Inferior parietal cortex (tissue), 1 donor: ENCODE data around the gene CACNA1B.
"Not testable (repeated sequence)": the region's sequence is repeated elsewhere in the genome, so short reads cannot be mapped to it uniquely, and the experiment has no call there.

Experiments used
- DNase-seq: peaks from one replicate; pipeline ENCODE4 v3.0.0-alpha.2; 2016; ENCODE audit errors: extremely low spot score

Gene CACNA1B

DNA sequence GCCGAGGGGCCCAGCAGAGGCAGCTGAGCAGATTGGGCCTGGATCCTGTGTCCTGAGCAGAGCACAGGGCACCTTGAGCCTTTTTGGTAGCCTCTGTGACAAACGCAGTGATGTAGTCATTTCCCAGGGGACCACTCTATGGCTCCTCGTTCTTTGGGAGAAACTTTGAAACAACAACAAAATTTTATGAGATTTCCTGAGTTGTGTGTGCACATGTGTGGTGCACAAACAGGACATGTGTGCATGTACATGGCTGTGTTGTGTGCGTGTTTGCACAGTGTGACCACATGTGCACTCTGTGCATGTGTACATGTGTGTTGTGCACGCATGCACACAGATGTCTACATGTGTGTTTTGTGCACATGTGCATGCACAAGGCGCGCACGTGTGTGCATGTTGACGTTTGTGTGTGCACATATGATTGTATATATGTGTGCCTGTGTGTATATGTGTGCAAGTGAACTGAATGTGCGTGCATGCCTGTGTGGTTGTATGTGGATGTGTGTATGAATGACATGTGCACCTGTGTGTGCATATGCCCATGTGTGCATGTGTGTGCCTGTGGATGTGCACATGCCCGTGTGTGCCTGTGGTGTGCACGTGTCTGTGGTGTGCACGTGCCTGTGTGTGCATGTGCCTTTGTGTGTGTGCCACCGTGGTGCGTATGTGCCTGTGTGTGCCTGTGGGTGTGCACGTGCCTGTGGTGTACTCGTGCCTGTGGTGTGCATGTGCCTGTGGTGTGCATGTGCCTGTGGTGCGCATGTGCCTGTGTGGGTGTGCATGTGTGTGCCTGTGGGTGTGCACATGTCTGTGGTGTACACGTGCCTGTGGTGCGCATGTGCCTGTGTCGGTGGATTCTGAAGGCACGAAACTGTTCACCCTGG is 221.6 kb downstream of the CACNA1B start:
- no peak for DNase-seq

DNA sequence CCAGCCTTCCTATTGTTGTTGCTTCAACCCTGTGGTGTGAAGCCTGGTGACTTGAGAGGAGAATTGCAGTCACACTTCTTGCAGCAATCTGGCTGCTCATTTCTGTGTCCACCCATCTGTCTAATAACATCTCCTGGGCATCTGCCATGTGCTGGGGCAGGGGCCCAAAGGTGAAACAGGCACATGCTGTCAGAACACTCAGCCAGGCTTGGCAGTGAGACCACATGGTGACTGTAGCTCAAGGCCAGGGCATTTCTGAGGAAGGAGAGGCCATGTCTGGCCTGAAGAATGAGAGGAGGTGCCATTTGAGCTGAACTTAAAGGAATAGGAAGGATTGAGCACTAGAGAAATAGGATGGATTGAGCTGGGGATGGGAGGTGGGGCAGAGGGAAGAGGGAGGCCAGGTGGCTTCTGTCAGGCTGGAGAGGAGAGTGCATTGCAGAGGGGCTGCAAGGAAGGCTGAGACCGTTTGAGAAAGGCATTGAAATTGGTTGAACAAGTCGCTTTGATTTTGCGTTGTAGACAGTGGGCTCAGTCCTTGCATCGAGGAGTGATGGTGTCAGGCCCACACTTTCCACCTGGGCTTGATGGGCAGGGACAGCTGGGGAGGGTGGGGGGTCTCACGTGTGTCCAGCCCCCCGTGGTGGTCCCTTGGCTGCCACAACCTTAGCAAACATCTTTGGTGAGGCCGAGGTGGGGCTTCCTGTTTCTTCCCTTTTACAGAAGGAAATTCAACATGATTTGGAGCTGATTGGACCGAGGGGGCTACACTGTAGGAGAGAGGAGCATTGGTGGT is 222.4 kb downstream of the CACNA1B start:
- DNase-seq = no peak

DNA sequence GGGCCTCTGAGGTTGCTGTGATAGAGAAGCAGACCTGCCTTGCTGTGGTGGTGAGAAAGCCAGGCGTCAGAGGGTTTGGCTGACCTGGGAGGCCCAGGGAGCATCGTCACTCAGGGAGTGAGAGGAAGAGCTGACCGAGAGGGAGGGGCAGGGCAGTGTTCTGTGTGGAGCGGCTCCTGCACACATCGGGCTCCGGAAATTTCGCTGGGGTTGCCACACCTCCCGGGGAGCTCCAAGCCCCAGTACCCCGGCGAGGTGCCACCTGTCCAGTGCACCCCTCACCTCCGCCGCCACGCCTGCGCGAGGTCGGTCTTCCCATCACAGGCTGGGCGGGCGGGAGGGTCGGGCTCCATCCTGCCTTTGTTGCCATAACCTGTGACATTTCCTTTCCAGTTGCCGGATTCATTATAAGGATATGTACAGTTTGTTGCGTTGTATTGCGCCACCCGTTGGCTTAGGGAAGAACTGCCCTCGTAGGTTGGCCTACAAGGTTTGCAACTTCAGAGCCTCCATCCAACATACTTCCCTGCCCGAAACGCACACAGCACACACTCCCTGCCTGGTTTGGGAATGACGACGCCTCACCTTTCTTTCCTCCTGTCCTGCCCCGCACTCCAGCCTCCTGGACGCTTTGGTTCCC is 223.2 kb downstream of the CACNA1B start:
- no peak for DNase-seq

DNA sequence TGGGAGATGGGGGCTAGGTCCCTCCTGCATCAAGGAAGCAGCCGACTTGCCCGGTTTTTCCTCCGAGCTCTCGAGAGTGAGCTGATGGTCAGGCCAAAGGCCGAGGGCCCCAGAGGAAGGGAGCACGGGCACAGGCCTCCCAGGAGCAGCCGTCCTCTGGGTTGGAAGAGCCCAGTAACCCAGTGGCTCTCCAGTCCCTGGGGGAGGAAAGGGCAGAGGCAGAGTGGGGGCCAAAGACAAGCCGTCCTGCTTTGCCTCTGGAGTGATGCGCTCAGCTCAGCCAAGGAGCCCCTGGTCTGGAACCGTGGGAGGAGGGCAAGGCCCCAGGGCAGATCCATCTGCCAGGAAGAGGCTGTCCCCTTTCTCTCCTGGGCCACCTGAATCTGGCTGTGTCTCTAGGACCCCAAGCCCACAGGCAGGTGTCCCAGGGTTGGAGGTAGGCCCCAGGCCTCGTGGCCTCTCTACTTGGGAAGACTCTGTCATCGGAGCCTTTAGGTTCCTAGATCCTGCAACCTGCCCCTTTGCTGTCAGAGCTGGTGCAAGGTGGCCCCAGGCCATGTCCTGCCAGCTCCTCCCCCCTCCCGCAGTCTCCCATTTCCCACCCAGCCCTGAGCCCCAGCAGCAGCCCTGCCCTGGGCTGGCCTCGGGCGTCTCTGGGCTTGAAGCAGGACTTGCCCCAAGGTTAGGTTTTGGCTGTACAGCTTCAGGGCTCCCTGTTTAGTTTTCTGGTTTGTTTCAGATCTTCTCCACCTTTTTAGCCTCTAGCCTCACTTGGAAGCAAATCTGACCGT is 224.1 kb downstream of the CACNA1B start:
- no peak for DNase-seq

DNA sequence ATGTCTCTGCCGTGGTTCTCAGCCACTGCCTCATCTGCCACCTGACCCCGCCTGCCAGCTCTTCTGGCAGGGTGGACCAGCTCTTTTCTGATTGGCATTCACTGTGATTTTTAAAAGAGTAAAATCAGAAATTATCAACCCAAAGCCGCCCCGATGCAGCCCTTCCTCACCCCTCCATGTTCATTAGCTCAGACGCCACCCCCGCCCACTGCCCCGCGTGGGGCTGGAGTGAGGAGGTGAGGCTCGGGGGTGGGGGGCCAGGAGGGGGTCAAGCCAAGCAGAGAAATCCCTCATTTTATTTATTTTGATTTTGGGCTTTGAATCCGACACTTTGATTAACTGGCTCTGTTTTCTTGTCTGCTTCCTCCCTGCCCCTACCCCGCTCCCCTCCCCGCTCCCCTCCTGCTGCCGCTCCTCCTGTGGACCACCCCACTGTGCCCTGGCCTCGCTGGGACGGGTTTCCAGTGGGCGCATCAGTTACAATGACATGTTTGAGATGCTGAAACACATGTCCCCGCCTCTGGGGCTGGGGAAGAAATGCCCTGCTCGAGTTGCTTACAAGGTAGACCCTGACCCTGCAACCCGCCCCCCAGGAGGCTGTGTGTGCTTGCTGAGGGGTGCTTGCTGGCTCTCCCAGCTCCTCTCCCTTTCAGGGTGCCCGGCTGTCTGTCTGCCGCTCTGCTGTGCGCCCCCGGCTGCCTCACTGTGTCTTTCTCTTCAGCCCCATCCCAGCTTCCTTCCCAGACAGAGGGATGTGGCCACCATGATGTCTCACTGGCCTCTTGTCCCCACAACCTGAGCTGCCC is 224.9 kb downstream of the CACNA1B start:
- no peak for DNase-seq

DNA sequence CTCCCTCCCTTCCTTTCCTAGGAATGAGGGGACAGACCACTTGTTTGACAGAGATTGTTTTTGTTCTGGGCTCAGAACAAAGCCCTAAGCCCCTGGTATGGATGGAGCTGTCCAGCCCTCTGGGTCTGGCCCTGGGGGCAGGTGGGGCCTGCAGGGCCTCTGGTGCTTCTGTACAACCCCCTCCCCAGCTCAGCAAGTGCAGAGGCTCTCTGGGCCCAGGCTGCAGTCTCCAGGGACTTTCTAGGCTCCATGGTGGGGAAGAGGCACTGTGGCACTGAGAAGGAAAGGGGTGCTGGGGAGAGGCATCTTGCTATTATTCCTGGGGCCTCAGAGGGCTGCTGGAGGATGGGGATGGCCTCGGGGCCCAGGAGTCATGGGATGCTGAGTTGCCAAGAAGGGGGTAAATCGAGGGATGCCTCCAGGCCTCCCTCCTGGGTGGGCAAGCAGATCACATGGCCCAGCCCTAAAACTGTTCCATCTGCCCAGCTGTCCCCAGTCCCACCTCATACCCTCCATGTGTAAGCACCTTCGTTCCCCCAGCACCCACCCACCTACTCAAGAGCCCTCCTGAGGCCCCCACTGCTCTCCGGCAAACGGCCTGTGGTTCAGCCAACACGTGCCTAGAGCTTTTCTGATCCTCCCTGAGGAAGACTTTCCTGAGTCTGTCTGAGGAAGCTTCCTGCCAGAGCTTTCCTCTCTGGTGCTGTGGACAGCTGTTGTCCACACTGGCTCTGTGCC is 225.7 kb downstream of the CACNA1B start:
- no peak for DNase-seq

DNA sequence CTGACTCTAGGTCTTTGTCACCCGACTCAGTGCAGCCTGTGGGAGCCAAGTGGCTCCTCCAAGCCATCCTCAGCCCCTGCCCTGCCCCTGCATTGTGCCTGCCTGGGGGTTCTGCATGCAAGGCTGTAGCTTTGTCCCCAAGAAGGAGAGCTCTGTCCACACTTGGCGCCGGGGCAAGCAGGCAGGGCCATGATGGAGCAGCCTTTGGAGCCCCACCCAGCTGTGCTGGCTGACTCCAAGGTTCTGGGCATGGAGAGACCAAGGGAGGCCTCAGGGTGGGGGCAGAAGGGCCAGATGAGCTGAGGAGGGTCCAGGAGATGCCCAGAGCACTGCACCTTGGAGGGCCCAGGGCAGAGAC is 226.2 kb downstream of the CACNA1B start:
- no peak for DNase-seq

DNA sequence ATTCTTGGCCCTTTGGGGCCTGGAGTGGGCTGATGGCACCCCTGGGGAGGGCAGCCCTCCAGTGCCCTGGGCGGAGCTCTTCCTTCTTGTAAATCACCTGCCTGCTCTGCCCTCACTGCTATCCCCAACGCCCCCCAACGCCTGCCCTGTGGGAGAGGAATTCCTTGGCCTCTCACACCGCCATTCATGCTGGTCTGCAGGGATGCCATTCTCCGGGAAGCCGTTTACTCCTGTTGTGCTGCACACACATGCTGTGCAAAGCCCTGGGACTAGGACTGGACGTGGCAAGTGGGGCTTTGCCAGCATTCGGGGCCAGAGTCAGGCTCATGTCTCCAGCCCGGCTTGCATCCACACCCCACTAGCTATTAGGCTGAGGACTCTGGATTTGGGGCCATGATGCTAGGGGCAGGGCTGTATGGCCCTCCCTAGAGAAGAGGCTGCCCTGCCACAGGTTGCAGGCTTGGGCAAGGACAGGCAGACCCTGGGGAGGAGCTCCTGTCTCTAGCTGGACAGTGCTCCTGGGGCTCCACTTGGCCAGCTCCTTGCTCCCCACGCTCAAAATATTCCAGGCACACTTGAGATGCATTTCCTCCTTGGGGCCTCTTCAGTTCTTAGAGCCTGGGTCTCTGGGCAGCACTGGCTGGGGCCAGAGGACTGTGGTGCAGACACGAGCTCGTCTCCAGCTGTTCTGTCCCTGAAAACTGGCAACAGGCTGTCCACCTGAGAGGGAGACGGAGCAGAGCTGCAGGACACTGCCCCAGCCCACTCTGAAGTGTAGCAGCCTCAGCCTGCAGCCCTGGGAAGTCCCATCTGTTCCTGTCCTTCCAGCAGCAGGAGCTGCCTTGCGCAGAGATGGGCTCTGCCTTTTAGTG is 226.9 kb downstream of the CACNA1B start:
- DNase-seq = no peak

DNA sequence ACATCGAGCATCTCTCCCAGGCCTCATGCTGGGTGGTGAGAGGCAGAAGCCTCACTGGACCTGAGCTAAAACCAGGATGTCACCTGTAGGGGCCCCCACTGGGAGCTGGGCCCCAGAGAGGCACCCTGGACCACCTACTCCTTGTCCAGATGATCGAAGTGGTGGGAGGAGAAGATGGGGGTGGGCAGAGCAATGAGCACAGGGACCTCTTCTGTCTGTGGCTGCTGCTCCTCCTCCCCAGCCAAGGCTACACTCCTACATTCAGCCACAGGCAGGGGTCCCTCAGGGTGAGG is 227.5 kb downstream of the CACNA1B start:
- no peak for DNase-seq

DNA sequence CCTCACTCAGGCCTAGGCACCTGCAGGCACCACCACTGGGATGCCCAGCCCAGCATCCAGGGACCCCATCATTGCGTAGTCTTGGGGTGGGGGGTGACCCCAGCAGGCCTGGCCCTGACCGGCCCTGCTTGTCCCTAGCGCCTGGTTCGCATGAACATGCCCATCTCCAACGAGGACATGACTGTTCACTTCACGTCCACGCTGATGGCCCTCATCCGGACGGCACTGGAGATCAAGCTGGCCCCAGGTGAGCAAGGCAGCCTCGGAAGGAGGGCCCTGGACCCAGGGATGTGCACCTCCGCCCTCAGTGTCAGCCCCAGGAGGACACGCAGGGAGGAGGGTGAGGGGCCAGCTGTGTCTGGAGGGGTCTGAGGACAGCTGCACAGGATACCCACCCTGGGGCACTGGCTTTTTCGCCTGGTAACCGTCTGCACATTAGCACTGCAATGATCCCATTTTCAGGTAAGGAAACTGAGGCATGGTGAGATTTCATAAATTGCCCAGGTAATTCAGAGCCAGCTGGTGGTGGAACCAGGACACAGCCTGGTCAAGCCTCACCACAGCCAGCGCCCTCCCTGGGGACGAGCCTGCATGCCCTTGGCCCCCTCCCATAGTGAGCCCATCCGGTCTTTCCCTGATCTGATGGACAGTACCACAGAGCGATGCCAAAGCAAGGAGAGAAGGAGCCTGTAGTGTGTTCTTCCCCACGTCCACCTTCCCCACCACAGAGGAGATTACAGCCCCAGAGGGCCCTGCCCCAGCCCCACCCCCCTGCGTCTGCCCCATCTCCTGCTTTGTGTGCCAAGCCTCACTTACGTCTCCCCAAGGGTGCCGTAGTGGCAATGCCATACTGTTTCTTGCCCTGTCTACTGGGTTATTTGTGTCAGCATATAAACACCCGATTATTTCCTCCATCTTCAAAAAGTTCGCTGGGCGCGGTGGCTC is 228.3 kb downstream of the CACNA1B start:
- no peak for DNase-seq

DNA sequence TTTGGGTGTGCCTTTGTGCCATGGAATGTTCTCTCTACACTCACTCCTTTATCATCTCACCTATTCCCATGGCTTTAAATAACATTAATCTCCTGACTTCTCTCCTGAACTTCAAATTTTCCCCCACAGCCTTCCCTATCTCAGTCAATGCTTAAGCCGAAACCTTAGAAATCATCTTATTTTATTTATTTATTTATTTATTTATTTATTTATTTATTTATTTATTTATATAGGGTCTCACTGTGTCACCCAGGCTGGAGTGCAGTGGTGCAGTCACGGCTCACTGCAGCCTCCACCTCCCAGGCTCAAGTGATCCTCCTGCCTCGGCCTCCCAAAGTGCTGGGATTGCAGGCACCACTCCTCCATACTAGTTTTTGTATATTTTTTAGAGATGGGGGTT is 229.5 kb downstream of the CACNA1B start:
- DNase-seq = not testable (repeated sequence)

DNA sequence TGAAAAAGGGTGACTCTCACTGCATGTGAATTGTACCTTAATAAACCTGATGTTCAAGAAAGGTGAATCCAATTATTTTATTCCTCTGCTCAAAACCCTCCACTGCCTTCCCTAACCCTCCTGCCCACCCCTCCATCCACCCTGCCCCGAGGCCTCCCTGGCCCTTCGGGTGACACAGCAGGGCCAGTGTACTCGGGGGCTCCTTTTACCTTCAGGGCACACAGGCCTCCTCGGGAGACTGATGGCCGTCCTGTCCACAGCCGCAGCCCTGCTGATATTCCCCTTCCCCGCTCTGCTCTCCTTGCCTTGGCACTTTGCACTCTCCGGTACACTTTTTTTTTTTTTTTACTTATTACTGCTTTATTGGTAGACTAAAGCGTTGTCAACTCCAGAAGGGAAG is 234.0 kb downstream of the CACNA1B start:
- no peak for DNase-seq

DNA sequence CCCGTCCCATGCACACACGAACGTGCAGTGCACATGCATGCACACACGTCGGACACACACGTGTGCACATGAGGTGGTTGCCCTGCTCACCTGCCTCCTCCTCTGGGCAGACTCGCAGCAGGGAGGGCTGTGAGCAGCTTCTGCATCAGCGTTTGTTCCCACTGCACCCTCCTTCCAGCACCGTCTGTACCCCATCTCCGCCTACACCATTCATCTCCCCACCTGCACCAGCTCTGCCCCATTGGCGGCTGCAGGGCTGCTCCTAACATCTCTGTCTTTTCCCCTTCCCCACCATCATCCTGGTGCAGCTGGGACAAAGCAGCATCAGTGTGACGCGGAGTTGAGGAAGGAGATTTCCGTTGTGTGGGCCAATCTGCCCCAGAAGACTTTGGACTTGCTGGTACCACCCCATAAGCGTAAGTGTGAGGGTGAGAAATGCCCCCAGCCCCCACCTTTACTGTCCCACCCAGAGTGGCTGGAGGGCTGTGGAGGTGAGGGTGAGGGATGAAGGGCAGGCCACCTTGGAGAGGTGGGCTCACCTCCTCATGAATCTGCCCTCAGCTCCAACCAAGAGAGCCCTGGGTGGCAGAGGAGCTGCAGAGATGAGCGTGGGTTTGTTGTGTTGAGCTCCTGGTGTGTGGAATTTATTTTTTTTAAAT is 234.6 kb downstream of the CACNA1B start:
- DNase-seq = no peak

DNA sequence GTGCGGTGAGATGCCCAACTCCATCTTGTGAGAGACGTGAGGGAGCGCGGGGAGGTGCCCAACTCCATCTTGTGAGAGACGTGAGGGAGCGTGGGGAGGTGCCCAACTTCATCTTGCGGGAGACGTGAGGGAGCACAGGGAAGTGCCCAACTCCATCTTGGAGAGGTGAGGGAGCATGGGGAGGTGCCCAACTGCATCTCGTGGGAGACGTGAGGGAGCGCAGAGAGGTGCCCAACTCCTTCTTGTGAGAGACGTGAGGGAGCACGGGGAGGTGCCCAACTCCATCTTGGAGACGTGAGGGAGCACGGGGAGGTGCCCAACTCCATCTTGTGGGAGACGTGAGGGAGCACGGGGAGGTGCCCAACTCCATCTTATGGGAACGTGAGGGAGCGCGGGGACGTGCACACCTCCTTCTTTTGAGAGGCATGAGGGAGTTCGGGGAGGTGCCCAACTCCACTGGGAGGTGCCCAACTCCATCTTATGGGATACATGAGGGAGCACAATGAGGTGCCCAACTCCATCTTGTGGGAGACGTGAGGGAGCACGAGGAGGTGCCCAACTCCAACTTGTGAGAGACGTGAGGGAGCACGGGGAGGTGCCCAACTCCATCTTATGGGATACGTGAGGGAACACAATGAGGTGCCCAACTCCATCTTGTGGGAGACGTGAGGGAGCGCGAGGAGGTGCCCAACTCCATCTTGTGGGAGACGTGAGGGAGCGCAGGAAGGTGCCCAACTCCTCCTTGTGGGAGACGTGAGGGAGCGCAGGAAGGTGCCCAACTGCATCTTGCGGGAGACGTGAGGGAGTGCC is 235.4 kb downstream of the CACNA1B start:
- DNase-seq = no peak

DNA sequence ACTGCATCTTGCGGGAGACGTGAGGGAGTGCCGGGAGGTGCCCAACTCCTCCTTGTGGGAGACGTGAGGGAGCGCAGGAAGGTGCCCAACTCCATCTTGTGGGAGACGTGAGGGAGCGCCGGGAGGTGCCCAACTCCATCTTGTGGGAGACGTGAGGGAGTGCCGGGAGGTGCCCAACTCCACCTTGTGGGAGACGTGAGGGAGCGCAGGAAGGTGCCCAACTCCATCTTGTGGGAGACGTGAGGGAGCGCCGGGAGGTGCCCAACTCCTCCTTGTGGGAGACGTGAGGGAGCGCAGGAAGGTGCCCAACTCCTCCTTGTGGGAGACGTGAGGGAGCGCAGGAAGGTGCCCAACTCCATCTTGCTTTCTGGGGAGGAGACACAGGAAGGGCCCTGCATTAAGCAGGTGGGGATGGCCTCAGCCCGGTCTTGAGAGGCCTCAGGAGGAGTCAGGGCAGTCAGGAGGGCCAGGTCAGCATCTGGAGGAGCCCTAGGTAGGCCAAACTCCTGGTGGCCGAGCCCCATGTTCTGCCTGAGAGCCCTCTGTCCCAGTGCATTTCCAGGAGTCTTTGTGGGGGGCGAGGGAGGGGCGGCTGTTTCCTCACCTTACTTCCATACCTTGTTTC is 236.2 kb downstream of the CACNA1B start:
- not testable (repeated sequence) for DNase-seq

DNA sequence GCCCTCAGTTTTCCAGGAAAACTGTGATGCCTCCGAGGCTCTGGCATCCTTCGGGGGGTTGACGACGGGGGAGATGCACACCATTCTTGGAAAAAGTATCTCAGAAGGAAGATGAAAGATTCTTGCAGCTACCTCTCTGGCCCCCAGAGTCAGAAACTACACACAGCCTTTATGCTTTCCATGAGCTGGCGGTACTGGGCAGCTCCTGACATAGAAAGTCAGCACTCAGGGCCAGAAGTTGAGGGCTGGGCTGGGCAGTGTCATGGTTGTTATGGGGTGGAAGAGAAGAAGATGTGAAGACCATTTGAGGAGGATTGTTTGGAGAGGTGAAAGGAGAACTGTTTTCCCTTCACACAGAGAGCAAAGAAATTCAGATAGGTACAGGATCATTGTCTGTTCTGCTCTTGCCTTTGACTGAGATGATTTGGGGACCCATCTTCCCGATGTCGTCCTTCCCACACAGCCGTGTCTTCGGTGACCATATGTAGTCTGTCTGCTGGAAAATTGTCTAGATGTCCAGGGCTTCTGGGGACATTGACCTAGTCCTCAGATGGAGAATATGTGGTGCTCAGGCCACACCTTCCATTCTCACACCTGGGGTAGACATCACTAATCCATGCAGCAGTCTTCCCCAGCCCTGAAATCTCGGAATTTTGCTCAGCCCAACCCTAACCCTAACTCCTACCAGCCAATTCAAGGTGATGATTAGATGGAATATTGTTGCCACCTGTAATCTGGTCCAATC is 237.1 kb downstream of the CACNA1B start:
- no peak for DNase-seq
